ENCODE results near the gene TOP1. TPM values are rescaled to one million over a fixed set of nuclear protein-coding genes. Genes with fewer than 3 reads are reported as not detected.

Gene TOP1
- total RNA-seq, 1 experiment from 2014 or later: 29.1 TPM

GRCh38 chr20:41143354-41143753 is 114.7 kb downstream of the TOP1 start:
- ATAC-seq: no peak
- ChIA-PET POLR2A (ENCODE audit: unreplicated experiment) (no interaction called here), CTCF (interaction anchor here (0.6 kb wide), 1 partner anchor 179 kb away, joined by 5 read pairs; no protein-coding TSS in a partner anchor)
- BruUV-seq (replicated peaks): no TSS peak
- no peaks in the 10 kb centered on the region for H3K27me3 ChIP-seq (ENCODE audit: low read length)
- peaks cover 16% of the 10 kb centered on the region for H3K4me1 ChIP-seq (ENCODE audit: insufficient read depth, low read length)
- peaks cover 67% of the 10 kb centered on the region for H4K20me1 ChIP-seq (ENCODE audit: low read length)
- TF ChIP-seq EZH2phosphoT487 (IDR thresholded peaks at IDR 0.05; ENCODE audit: borderline replicate concordance, low read length) (no peak), EZH2 (IDR thresholded peaks at IDR 0.05; ENCODE audit: low read length, unreplicated experiment) (no peak), CTCF (conservative IDR thresholded peaks at IDR 0.05; ENCODE audit: low read depth, low read length) (no peak)
- no peak overlapping the region for H2AFZ ChIP-seq (ENCODE audit: low read length)
- intact Hi-C loops (cut with micrococcal nuclease): no loop called here
- no peak overlapping the region for H3K4me2 ChIP-seq (ENCODE audit: low read length)
- H3K4me3 ChIP-seq (ENCODE audit: low read length): no peak overlapping the region
- no peak overlapping the region for H3K27ac ChIP-seq (ENCODE audit: low read length)
- no peaks in the 10 kb centered on the region for H3K9me3 ChIP-seq (ENCODE audit: low read length)
- H3F3A ChIP-seq (ENCODE audit: low read length, unreplicated experiment): no peaks in the 10 kb centered on the region
- no peaks in the 10 kb centered on the region for H3K36me3 ChIP-seq (ENCODE audit: low read depth, low read length)
- no peak for DNase-seq
- H3K9ac ChIP-seq (ENCODE audit: low read length): no peak overlapping the region
- peaks cover 96% of the 10 kb centered on the region for H3K79me2 ChIP-seq (ENCODE audit: low read length)
- H3K9me2 ChIP-seq (replicated peaks; ENCODE audit: low read length): no peaks in the 10 kb centered on the region

GRCh38 chr20:41145317-41145716 is 116.7 kb downstream of the TOP1 start:
- Histone ChIP-seq H3K4me3 (ENCODE audit: low read length) (no peak overlapping the region), H3K36me3 (ENCODE audit: low read depth, low read length) (no peaks in the 10 kb centered on the region), H3F3A (ENCODE audit: low read length, unreplicated experiment) (no peaks in the 10 kb centered on the region), H3K9me2 (replicated peaks; ENCODE audit: low read length) (no peaks in the 10 kb centered on the region), H3K4me2 (ENCODE audit: low read length) (no peak overlapping the region), H4K20me1 (ENCODE audit: low read length) (peaks cover 67% of the 10 kb centered on the region), H3K79me2 (ENCODE audit: low read length) (peaks cover 95% of the 10 kb centered on the region), H3K4me1 (ENCODE audit: insufficient read depth, low read length) (peaks cover 7% of the 10 kb centered on the region; the same call in 1 of the 2 replicates), H3K27ac (ENCODE audit: low read length) (no peak overlapping the region), H3K27me3 (ENCODE audit: low read length) (no peaks in the 10 kb centered on the region), H3K9ac (ENCODE audit: low read length) (no peak overlapping the region), H3K9me3 (ENCODE audit: low read length) (no peaks in the 10 kb centered on the region), H2AFZ (ENCODE audit: low read length) (no peak overlapping the region)
- DNase-seq (no peak), ATAC-seq (no peak)
- intact Hi-C loops (cut with micrococcal nuclease): no loop called here
- no TSS peak for BruUV-seq (replicated peaks)
- TF ChIP-seq EZH2 (IDR thresholded peaks at IDR 0.05; ENCODE audit: low read length, unreplicated experiment) (no peak), CTCF (conservative IDR thresholded peaks at IDR 0.05; ENCODE audit: low read depth, low read length) (no peak), EZH2phosphoT487 (IDR thresholded peaks at IDR 0.05; ENCODE audit: borderline replicate concordance, low read length) (no peak)
- POLR2A ChIA-PET (ENCODE audit: unreplicated experiment): no interaction called here
- CTCF ChIA-PET: no interaction called here

- Histone ChIP-seq H3K36me3 (ENCODE audit: low read depth, low read length) (no peaks in the 10 kb centered on the region), H3K27me3 (ENCODE audit: low read length) (no peaks in the 10 kb centered on the region), H2AFZ (ENCODE audit: low read length) (no peak overlapping the region), H3K9ac (ENCODE audit: low read length) (no peak overlapping the region), H3K4me2 (ENCODE audit: low read length) (no peak overlapping the region), H3K9me2 (replicated peaks; ENCODE audit: low read length) (no peaks in the 10 kb centered on the region), H3K9me3 (ENCODE audit: low read length) (no peaks in the 10 kb centered on the region), H3F3A (ENCODE audit: low read length, unreplicated experiment) (no peaks in the 10 kb centered on the region), H3K27ac (ENCODE audit: low read length) (no peak overlapping the region), H4K20me1 (ENCODE audit: low read length) (peaks cover 68% of the 10 kb centered on the region), H3K79me2 (ENCODE audit: low read length) (peaks cover 95% of the 10 kb centered on the region), H3K4me3 (ENCODE audit: low read length) (no peak overlapping the region), H3K4me1 (ENCODE audit: insufficient read depth, low read length) (peaks cover 7% of the 10 kb centered on the region; the same call in 1 of the 2 replicates)
- intact Hi-C loops (cut with micrococcal nuclease): no loop called here
- ChIA-PET POLR2A (ENCODE audit: unreplicated experiment) (no interaction called here), CTCF (no interaction called here)
- BruUV-seq (replicated peaks): no TSS peak
- DNase-seq (no peak), ATAC-seq (peak; percentile 33)
- TF ChIP-seq CTCF (conservative IDR thresholded peaks at IDR 0.05; ENCODE audit: low read depth, low read length) (no peak), EZH2 (IDR thresholded peaks at IDR 0.05; ENCODE audit: low read length, unreplicated experiment) (no peak)
These were observed 117.4 kb downstream of the TOP1 start for GRCh38 chr20:41145821-41146620.

Measured in PC-3 (cell line).